ENCODE data around the gene RPL12.

RPL12 gene

GRCh38 chr9:127495884-127496555, 44.8 kb upstream of the RPL12 start:
- H3K4me1 ChIP-seq (ENCODE audit: control insufficient read depth, low read length), result no peaks in the 10 kb centered on the region
- no peaks in the 10 kb centered on the region for H4K20me1 ChIP-seq (ENCODE audit: control insufficient read depth, insufficient read depth, low read depth, low read length)
- H3K9me3 ChIP-seq (ENCODE audit: control insufficient read depth, insufficient read depth, low read length), result no peaks in the 10 kb centered on the region
- H3K4me3 ChIP-seq (ENCODE audit: low read length), result no peak overlapping the region
- no peaks in the 10 kb centered on the region for H3F3A ChIP-seq (ENCODE audit: control insufficient read depth, insufficient read depth)
- H3K27ac ChIP-seq (ENCODE audit: low read depth, low read length), result no peak overlapping the region
- H3K4me2 ChIP-seq (ENCODE audit: low read length), result no peak overlapping the region
- no peaks in the 10 kb centered on the region for H3K79me2 ChIP-seq (ENCODE audit: control insufficient read depth, low read length)
- H3K36me3 ChIP-seq (ENCODE audit: control insufficient read depth, low read length), result no peaks in the 10 kb centered on the region; the same call in 1 of the 2 replicates
- H3K27me3 ChIP-seq (ENCODE audit: control insufficient read depth, low read length), result no peaks in the 10 kb centered on the region
- H3K9me2 ChIP-seq (replicated peaks; ENCODE audit: control insufficient read depth, low read length), result no peaks in the 10 kb centered on the region
- no peak for TF ChIP-seq CTCF (IDR thresholded peaks at IDR 0.05; ENCODE audit: low read depth, low read length, poor library complexity, severe bottlenecking)
- no peak for TF ChIP-seq EZH2phosphoT487 (IDR thresholded peaks at IDR 0.05; ENCODE audit: borderline replicate concordance, low read length)

GRCh38 chr9:127494304-127494702, 43.1 kb upstream of the RPL12 start:
- Histone ChIP-seq H3F3A (ENCODE audit: control insufficient read depth, insufficient read depth) (no peaks in the 10 kb centered on the region), H3K4me3 (ENCODE audit: low read length) (no peak overlapping the region), H3K27me3 (ENCODE audit: control insufficient read depth, low read length) (no peaks in the 10 kb centered on the region), H3K4me1 (ENCODE audit: control insufficient read depth, low read length) (no peaks in the 10 kb centered on the region), H4K20me1 (ENCODE audit: control insufficient read depth, insufficient read depth, low read depth, low read length) (no peaks in the 10 kb centered on the region), H3K9me2 (replicated peaks; ENCODE audit: control insufficient read depth, low read length) (no peaks in the 10 kb centered on the region), H3K36me3 (ENCODE audit: control insufficient read depth, low read length) (no peaks in the 10 kb centered on the region; the same call in 1 of the 2 replicates), H3K4me2 (ENCODE audit: low read length) (no peak overlapping the region), H3K9me3 (ENCODE audit: control insufficient read depth, insufficient read depth, low read length) (no peaks in the 10 kb centered on the region), H3K79me2 (ENCODE audit: control insufficient read depth, low read length) (no peaks in the 10 kb centered on the region), H3K27ac (ENCODE audit: low read depth, low read length) (no peak overlapping the region)
- no peak for TF ChIP-seq CTCF (IDR thresholded peaks at IDR 0.05; ENCODE audit: low read depth, low read length, poor library complexity, severe bottlenecking)
- no peak for TF ChIP-seq EZH2phosphoT487 (IDR thresholded peaks at IDR 0.05; ENCODE audit: borderline replicate concordance, low read length)

GRCh38 chr9:127493592-127494303, 42.5 kb upstream of the RPL12 start:
- Histone ChIP-seq H3K9me3 (ENCODE audit: control insufficient read depth, insufficient read depth, low read length) (no peaks in the 10 kb centered on the region), H3K9me2 (replicated peaks; ENCODE audit: control insufficient read depth, low read length) (no peaks in the 10 kb centered on the region), H3K36me3 (ENCODE audit: control insufficient read depth, low read length) (no peaks in the 10 kb centered on the region; the same call in 1 of the 2 replicates), H3K79me2 (ENCODE audit: control insufficient read depth, low read length) (no peaks in the 10 kb centered on the region), H3F3A (ENCODE audit: control insufficient read depth, insufficient read depth) (no peaks in the 10 kb centered on the region), H3K4me2 (ENCODE audit: low read length) (no peak overlapping the region), H3K27ac (ENCODE audit: low read depth, low read length) (no peak overlapping the region), H3K27me3 (ENCODE audit: control insufficient read depth, low read length) (no peaks in the 10 kb centered on the region), H3K4me3 (ENCODE audit: low read length) (no peak overlapping the region), H4K20me1 (ENCODE audit: control insufficient read depth, insufficient read depth, low read depth, low read length) (no peaks in the 10 kb centered on the region), H3K4me1 (ENCODE audit: control insufficient read depth, low read length) (no peaks in the 10 kb centered on the region)
- TF ChIP-seq EZH2phosphoT487 (IDR thresholded peaks at IDR 0.05; ENCODE audit: borderline replicate concordance, low read length) (no peak), CTCF (IDR thresholded peaks at IDR 0.05; ENCODE audit: low read depth, low read length, poor library complexity, severe bottlenecking) (no peak)
